Lower leg skin (tissue), 4 donors: ENCODE measurements around the gene CCNJ. TPM values are rescaled to one million over a fixed set of nuclear protein-coding genes. Genes with fewer than 3 reads are reported as not detected.

Experiments used
- DNase-seq, 2 donors: peaks; one replicate each; pipeline ENCODE4 v3.0.0-alpha.2; 2019; ENCODE audit warnings: low spot score in 2 of 2
- H3K4me3 ChIP-seq: fragments of 200-600 bp; sonication (generic); 2 replicates; pipeline ENCODE4 v1.5.1; 2017; ENCODE audit warnings: mild to moderate bottlenecking, low read depth; ENCODE audit not compliant: poor library complexity, severe bottlenecking
- CTCF ChIP-seq, 3 donors: fragments of 450-650 bp; IDR thresholded peaks; one replicate each; pipeline ENCODE4 v1.5.1; 2016; ENCODE audit warnings: antibody characterized with exemption in 3 of 3, mild to moderate bottlenecking in 3 of 3, moderate library complexity in 2 of 3
- POLR2A ChIP-seq, 2 donors: fragments of 450-650 bp; IDR thresholded peaks; one replicate each; pipeline ENCODE4 v1.6.1; 2016 to 2017; ENCODE audit warnings: antibody characterized with exemption in 2 of 2, mild to moderate bottlenecking in 1 of 2, moderate library complexity in 1 of 2
- WGBS, 2 donors: methylation state at CpG; one replicate each; pipeline ENCODE4 v1.1.5; 2018; 5-methylcytosine and 5-hydroxymethylcytosine counted together
- intact Hi-C: fragments of 100-400 bp; cut with DNase I; formaldehyde crosslinking; loops from one replicate; pipeline ENCODE4 v1.15.0; 2023; ENCODE audit warnings: low total_unique reads
- total RNA-seq, 4 donors: library from RNA; depleted of rRNA; stranded (reverse); fragments of >200 nt; gene quantifications; one replicate each; pipeline ENCODE4 v1.1.0, GENCODE V29; 2016

CCNJ gene
- total RNA-seq, 4 donors from 2014 or later: 2.1 to 3.6 (median 3.0) TPM

- 90 to 92% methylated on average over 2 of the region's 2 CpGs for WGBS, 2 donors
- no peak for DNase-seq
- H3K4me3 ChIP-seq: no peak overlapping the region
- TF ChIP-seq CTCF (IDR thresholded peaks at IDR 0.05) (no peak), POLR2A (IDR thresholded peaks at IDR 0.05) (no peak)
- intact Hi-C loops: no loop called here
Observed at GRCh38 chr10:96072674-96073073, 29.3 kb downstream of the CCNJ start.

DNA sequence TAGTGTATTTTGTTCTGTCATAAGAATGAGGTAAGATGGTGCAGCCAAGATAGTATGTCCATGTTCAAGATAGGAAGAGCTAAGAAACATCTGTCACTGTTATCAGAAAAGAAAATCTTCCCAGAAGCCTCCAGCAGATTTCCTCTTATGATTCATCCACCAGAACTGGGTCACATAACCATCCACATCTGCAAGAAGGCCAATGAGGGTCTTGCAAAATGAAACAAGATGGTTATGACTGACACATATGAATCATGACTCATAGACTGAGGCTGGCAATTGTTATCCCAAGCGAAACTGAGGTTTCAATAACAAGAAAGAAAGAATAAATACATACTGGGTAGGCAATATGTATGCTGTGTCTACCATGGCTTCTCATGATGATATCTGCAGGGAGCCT lies 30.3 kb downstream of the CCNJ start:
- no peak for TF ChIP-seq CTCF (IDR thresholded peaks at IDR 0.05)
- no peak for TF ChIP-seq POLR2A (IDR thresholded peaks at IDR 0.05)
- intact Hi-C loops: no loop called here
- 63 to 71% methylated on average over 1 of the region's 1 CpG for WGBS, 2 donors
- no peak overlapping the region for H3K4me3 ChIP-seq
- DNase-seq: no peak

- no peak for TF ChIP-seq POLR2A (IDR thresholded peaks at IDR 0.05)
- no peak for TF ChIP-seq CTCF (IDR thresholded peaks at IDR 0.05)
- 92 to 93% methylated on average over 3 of the region's 3 CpGs for WGBS, 2 donors
- H3K4me3 ChIP-seq: no peak overlapping the region
- intact Hi-C loops: no loop called here
- no peak for DNase-seq
Observed at GRCh38 chr10:96074776-96075175, 31.4 kb downstream of the CCNJ start.

DNA sequence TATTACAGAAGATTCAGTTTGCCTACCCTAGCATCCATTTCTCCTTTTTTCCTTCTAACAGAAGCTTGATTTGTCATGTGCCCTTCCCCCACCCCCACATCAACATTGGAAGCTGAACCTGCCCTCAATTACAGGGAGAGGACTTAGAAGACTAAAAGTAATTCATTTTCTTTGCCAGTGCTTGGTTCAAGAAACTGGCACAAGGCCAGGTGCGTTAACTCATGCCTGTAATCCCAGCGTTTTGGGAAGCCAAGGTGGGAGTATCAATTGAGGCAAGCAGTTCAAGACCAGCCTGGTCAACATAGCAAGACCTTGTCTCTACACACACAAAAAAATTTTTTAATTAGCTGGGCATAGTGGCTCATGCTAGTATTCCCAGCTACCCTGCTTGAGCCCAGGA lies 32.6 kb downstream of the CCNJ start:
- TF ChIP-seq CTCF (IDR thresholded peaks at IDR 0.05) (no peak), POLR2A (IDR thresholded peaks at IDR 0.05) (no peak)
- no peak overlapping the region for H3K4me3 ChIP-seq
- WGBS, 2 donors: 38 to 58% methylated on average over 2 of the region's 2 CpGs
- intact Hi-C loops: no loop called here
- DNase-seq: no peak

- TF ChIP-seq CTCF (IDR thresholded peaks at IDR 0.05) (no peak), POLR2A (IDR thresholded peaks at IDR 0.05) (no peak)
Observed at GRCh38 chr10:96077156-96077555, 33.8 kb downstream of the CCNJ start.

DNA sequence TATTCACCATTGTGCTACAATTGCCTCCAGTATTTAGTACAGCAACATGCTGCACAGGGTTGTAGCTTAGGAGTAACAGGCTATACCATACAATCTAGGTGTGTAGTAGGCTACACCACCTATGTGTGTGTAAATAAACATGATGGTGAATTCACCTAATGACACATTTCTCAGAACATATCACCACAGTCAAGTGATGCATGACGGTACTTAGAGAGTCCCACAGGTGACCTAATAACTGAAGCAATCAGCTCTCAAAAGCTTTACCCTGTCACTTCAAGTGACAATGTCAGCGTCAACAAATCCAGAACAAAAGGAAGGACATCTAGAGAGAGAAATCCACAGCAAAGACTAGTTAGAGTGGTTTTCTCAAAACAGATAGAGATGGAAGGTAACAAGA lies 38.8 kb downstream of the CCNJ start:
- no peak for DNase-seq
- intact Hi-C loops: no loop called here
- TF ChIP-seq CTCF (IDR thresholded peaks at IDR 0.05) (no peak), POLR2A (IDR thresholded peaks at IDR 0.05) (no peak)
- WGBS, 2 donors: 93 to 94% methylated on average over 2 of the region's 2 CpGs
- H3K4me3 ChIP-seq: no peak overlapping the region

More at GRCh38 chr10:96077156-96077555, 33.8 kb downstream of the CCNJ start:
- no peak overlapping the region for H3K4me3 ChIP-seq
- intact Hi-C loops: no loop called here
- DNase-seq: no peak
- 88 to 95% methylated on average over 3 of the region's 3 CpGs for WGBS, 2 donors
